ENCODE data around the gene ALPL.

GRCh38 chr1:21620011-21620410 lies 110.8 kb downstream of the ALPL start:
- TF ChIP-seq ZNF837 (tag by site-specific recombination; IDR thresholded peaks at IDR 0.05) (no peak), ZNF768 (tag by site-specific recombination; IDR thresholded peaks at IDR 0.05) (no peak), ZFP37 (tag by site-specific recombination; IDR thresholded peaks at IDR 0.05) (no peak), CTCF (tag by site-specific recombination; IDR thresholded peaks at IDR 0.05) (no peak), ZNF248 (tag by site-specific recombination; IDR thresholded peaks at IDR 0.05) (no peak), ZNF24 (tag by site-specific recombination; IDR thresholded peaks at IDR 0.05) (no peak), YY1 (tag by site-specific recombination; IDR thresholded peaks at IDR 0.05) (no peak), HOXC10 (CRISPR knock-in tag; IDR thresholded peaks at IDR 0.05) (no peak), ZNF175 (tag by site-specific recombination; IDR thresholded peaks at IDR 0.05) (no peak), ZFP41 (tag by site-specific recombination; IDR thresholded peaks at IDR 0.05; ENCODE audit: borderline replicate concordance) (no peak), ZFHX2 (tag by site-specific recombination; conservative IDR thresholded peaks at IDR 0.05) (peak; percentile 90)
- TF ChIP-seq, protein P1, sequence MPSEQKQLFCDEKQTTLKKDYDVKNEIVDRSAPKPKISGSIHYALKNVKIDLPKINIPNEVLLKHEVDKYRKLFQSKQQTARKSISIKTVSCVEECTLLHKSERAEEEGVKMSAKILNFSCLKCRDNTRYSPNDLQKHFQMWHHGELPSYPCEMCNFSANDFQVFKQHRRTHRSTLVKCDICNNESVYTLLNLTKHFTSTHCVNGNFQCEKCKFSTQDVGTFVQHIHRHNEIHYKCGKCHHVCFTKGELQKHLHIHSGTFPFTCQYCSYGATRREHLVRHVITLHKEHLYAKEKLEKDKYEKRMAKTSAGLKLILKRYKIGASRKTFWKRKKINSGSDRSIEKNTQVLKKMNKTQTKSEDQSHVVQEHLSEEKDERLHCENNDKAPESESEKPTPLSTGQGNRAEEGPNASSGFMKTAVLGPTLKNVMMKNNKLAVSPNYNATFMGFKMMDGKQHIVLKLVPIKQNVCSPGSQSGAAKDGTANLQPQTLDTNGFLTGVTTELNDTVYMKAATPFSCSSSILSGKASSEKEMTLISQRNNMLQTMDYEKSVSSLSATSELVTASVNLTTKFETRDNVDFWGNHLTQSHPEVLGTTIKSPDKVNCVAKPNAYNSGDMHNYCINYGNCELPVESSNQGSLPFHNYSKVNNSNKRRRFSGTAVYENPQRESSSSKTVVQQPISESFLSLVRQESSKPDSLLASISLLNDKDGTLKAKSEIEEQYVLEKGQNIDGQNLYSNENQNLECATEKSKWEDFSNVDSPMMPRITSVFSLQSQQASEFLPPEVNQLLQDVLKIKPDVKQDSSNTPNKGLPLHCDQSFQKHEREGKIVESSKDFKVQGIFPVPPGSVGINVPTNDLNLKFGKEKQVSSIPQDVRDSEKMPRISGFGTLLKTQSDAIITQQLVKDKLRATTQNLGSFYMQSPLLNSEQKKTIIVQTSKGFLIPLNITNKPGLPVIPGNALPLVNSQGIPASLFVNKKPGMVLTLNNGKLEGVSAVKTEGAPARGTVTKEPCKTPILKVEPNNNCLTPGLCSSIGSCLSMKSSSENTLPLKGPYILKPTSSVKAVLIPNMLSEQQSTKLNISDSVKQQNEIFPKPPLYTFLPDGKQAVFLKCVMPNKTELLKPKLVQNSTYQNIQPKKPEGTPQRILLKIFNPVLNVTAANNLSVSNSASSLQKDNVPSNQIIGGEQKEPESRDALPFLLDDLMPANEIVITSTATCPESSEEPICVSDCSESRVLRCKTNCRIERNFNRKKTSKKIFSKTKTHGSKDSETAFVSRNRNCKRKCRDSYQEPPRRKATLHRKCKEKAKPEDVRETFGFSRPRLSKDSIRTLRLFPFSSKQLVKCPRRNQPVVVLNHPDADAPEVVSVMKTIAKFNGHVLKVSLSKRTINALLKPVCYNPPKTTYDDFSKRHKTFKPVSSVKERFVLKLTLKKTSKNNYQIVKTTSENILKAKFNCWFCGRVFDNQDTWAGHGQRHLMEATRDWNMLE (tag by site-specific recombination; conservative IDR thresholded peaks at IDR 0.05; ENCODE audit: low read depth) = no peak
- TF ChIP-seq, protein P2, sequence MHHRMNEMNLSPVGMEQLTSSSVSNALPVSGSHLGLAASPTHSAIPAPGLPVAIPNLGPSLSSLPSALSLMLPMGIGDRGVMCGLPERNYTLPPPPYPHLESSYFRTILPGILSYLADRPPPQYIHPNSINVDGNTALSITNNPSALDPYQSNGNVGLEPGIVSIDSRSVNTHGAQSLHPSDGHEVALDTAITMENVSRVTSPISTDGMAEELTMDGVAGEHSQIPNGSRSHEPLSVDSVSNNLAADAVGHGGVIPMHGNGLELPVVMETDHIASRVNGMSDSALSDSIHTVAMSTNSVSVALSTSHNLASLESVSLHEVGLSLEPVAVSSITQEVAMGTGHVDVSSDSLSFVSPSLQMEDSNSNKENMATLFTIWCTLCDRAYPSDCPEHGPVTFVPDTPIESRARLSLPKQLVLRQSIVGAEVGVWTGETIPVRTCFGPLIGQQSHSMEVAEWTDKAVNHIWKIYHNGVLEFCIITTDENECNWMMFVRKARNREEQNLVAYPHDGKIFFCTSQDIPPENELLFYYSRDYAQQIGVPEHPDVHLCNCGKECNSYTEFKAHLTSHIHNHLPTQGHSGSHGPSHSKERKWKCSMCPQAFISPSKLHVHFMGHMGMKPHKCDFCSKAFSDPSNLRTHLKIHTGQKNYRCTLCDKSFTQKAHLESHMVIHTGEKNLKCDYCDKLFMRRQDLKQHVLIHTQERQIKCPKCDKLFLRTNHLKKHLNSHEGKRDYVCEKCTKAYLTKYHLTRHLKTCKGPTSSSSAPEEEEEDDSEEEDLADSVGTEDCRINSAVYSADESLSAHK (tag by site-specific recombination; IDR thresholded peaks at IDR 0.05) = no peak
